CD4-positive, alpha-beta T cell (primary cell): Measurements from ENCODE around the gene HMCN2. TPM values are rescaled to one million over a fixed set of nuclear protein-coding genes. Genes with fewer than 3 reads are reported as not detected.

Experiments used
- ATAC-seq: fragments of 200-7000 bp; cut with Tn5 transposase; one replicate; pipeline ENCODE4 v1.10.0; 2022; ENCODE audit warnings: mild to moderate bottlenecking; ENCODE audit not compliant: poor library complexity
- CTCF ChIA-PET: fragments of 350-600 bp; sonication (Branson Sonifier 250); formaldehyde crosslinking; loops from one replicate; lab custom pipeline; 2021; ENCODE audit warnings: antibody characterized with exemption, inconsistent platforms; lab: Charles Lee
- POLR2A ChIA-PET: fragments of 350-600 bp; sonication (Branson Sonifier 250); formaldehyde crosslinking; loops from one replicate; lab custom pipeline; 2021; ENCODE audit warnings: antibody characterized with exemption, inconsistent platforms; lab: Charles Lee
- DNase-seq, 14 experiments: peaks; one replicate each; pipeline ENCODE4 v3.0.0-alpha.2; 2013 to 2020; ENCODE audit warnings: mixed read lengths in 2 of 14
- H3K27ac ChIP-seq, 2 donors: one replicate each; pipeline versions ENCODE4 v1.5.1 to v1.7.0; 2013; ENCODE audit warnings: low read length in 2 of 2, low read depth in 1 of 2, mild to moderate bottlenecking in 1 of 2
- H3K27me3 ChIP-seq, 2 experiments: 1 replicate in 1 of 2; 2 replicates in 1 of 2; pipeline versions ENCODE4 v1.6.1 to v1.7.0; 2013; ENCODE audit warnings: low read length in 2 of 2, control low read depth in 1 of 2, mild to moderate bottlenecking in 1 of 2, moderate library complexity in 1 of 2; ENCODE audit not compliant: insufficient read depth in 2 of 2, control insufficient read depth in 1 of 2
- H3K36me3 ChIP-seq: one replicate; pipeline ENCODE4 v1.6.1; 2013; ENCODE audit warnings: low read length, control low read depth; ENCODE audit not compliant: insufficient read depth
- H3K4me1 ChIP-seq: one replicate; pipeline ENCODE4 v1.6.1; 2013; ENCODE audit warnings: low read length, control low read depth; ENCODE audit not compliant: insufficient read depth
- H3K4me3 ChIP-seq: one replicate; pipeline ENCODE4 v1.5.1; 2013; ENCODE audit warnings: mild to moderate bottlenecking, low read length, moderate library complexity
- H3K9me3 ChIP-seq, 2 experiments: 1 replicate in 1 of 2; 2 replicates in 1 of 2; pipeline versions ENCODE4 v1.6.1 to v1.7.0; 2013; ENCODE audit warnings: low read length in 2 of 2, mild to moderate bottlenecking in 2 of 2, control low read depth in 1 of 2, moderate library complexity in 1 of 2; ENCODE audit not compliant: control insufficient read depth in 1 of 2, insufficient read depth in 1 of 2
- H3K27ac Mint-ChIP-seq: one replicate; pipeline ENCODE4 v1.8.0; 2020; ENCODE audit warnings: mixed read lengths
- H3K27me3 Mint-ChIP-seq: one replicate; pipeline ENCODE4 v1.8.0; 2021; ENCODE audit warnings: mixed read lengths
- H3K36me3 Mint-ChIP-seq: one replicate; pipeline ENCODE4 v1.8.0; 2021; ENCODE audit warnings: low read depth, mixed read lengths
- H3K4me1 Mint-ChIP-seq: one replicate; pipeline ENCODE4 v1.8.0; 2021; ENCODE audit warnings: low read depth, mixed read lengths
- H3K4me3 Mint-ChIP-seq: one replicate; pipeline ENCODE4 v1.8.0; 2020; ENCODE audit warnings: mild to moderate bottlenecking, mixed read lengths
- H3K9me3 Mint-ChIP-seq: one replicate; pipeline ENCODE4 v1.8.0; 2020; ENCODE audit warnings: mixed read lengths
- CTCF ChIP-seq: fragments of 200-600 bp; IDR thresholded peaks from one replicate; pipeline ENCODE4 v1.8.0; 2022; ENCODE audit warnings: antibody characterized with exemption, mild to moderate bottlenecking
- intact Hi-C, 2 experiments: fragments of 100-400 bp; cut with DNase I in 1 of 2; cut with micrococcal nuclease in 1 of 2; formaldehyde crosslinking; loops; one replicate each; pipeline versions ENCODE4 v1.15.1 to v1.9.0; 2023 to 2025; cut with DNase I, micrococcal nuclease
- total RNA-seq, 174 experiments: library from RNA in 2 of 174; stranded (reverse) in 2 of 174; gene quantifications; one replicate each; pipeline ENCODE4 v1.2.3 and lab custom pipeline; 2021 to 2026

Gene HMCN2
- total RNA-seq, 2 experiments from 2014 or later: not detected

DNA sequence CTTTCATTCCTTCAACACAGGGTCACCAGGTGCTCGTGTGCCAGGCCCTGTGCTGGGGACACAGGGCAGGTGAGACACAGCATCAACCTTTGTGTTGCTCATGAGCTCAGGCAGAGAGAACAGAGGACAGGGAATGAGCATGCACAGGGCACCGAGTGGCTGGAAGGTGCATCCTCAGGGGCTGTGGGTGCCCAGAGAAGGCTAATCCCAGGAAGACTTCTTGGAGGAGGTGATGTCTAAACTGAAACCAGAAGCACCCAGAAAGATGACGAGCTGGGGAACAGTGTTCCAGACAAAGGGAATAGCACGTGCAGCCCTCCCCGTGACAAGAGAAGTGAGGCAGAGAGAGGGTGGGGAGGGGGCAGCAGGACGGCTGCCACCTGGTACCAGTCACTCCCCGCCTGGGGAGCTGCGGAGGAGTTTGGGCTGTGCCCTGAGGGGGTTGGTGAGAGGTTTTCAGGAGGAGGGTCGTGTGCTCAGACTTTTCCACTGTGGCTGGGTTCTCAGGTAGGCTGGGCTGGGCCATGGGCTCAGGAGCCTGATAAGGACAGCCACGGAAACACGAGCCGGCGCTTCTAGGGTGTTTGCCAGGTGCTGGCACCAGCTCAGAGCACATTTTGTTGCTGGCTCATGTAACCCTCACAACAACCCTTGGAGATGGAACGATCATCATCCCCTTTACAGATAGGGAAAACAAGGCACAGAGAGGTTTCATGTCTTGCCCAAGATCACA is 46.0 kb downstream of the HMCN2 start:
- no peak overlapping the region for H3K4me3 Mint-ChIP-seq

DNA sequence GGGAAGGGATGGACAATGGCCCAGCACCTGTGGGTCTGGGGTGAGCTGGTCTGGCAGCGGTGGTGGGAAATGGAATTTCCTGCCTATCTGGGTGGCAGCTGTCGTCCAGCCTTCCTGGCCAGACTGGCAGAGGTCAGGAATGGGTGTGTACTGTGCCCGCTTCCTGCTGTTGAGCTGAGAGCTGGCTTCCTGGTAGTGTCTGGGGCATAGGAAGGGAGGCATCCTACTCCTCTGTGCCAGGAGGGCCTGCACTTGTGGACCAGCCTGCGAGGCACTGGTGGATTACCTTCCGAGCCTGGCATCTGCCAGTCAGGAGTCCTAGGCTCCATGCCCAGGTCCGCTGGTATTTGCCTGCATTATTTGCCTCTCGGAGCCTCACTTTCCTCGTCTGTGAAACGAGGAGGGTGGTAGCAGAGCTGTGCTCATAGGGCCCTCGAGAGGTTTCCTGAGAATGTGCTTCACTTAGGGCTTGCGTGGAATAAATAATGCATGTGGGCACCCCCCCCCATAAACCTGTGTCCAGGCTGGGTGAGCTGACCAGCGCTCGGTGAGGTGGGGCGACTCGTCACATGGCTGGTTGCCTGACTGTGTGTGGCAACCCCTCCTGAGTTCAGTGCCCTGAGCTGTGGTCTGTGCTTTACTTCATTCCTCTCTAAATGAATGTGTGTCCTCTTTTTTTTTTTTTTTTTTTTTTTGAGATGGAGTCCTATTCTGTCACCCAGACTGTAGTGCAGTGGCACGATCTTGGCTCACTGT is 47.7 kb downstream of the HMCN2 start:
- no peaks in the 10 kb centered on the region for H3K36me3 ChIP-seq
- Mint-ChIP-seq H3K4me1 (no peaks in the 10 kb centered on the region), H3K9me3 (no peaks in the 10 kb centered on the region), H3K4me3 (no peak overlapping the region), H3K27me3 (peaks cover 15% of the 10 kb centered on the region), H3K36me3 (no peaks in the 10 kb centered on the region), H3K27ac (no peak overlapping the region)
- no peaks in the 10 kb centered on the region for H3K4me1 ChIP-seq
- intact Hi-C loops: no loop called here
- H3K27ac ChIP-seq: no peak overlapping the region
- POLR2A ChIA-PET: no interaction called here
- TF ChIP-seq CTCF: no peak
- CTCF ChIA-PET: interaction anchor here (0.6 kb wide), 1 partner anchor 216 kb away, joined by 3 read pairs; no protein-coding TSS in a partner anchor
- no peak for ATAC-seq
- H3K27me3 ChIP-seq: peaks cover 0 to 6% of the 10 kb centered on the region in 2 experiments
- H3K4me3 ChIP-seq: no peak overlapping the region
- no peak for DNase-seq
- peaks cover 0 to 7% of the 10 kb centered on the region in 2 experiments for H3K9me3 ChIP-seq

More for the DNA sequence above, 46.0 kb downstream of the HMCN2 start:
- POLR2A ChIA-PET: interaction anchor here (0.6 kb wide), 1 partner anchor 1308 kb away, joined by 3 read pairs; no protein-coding TSS in a partner anchor
- Histone ChIP-seq H3K27ac (no peak overlapping the region), H3K36me3 (no peaks in the 10 kb centered on the region), H3K9me3 (peaks cover 0 to 13% of the 10 kb centered on the region in 2 experiments), H3K27me3 (peaks cover 0 to 3% of the 10 kb centered on the region in 2 experiments), H3K4me1 (no peaks in the 10 kb centered on the region), H3K4me3 (no peak overlapping the region)
- CTCF ChIA-PET: no interaction called here
- DNase-seq (no peak), ATAC-seq (no peak)
- no peak for TF ChIP-seq CTCF
- H3K36me3 Mint-ChIP-seq: no peaks in the 10 kb centered on the region
- H3K27ac Mint-ChIP-seq: no peak overlapping the region
- H3K4me1 Mint-ChIP-seq: no peaks in the 10 kb centered on the region
- no peaks in the 10 kb centered on the region for H3K9me3 Mint-ChIP-seq
- H3K27me3 Mint-ChIP-seq: peaks cover 4% of the 10 kb centered on the region
- intact Hi-C loops: no loop called here

GRCh38 chr9:130315446-130316226 is 50.1 kb downstream of the HMCN2 start:
- Histone ChIP-seq H3K27me3 (peaks cover 0 to 9% of the 10 kb centered on the region in 2 experiments), H3K4me1 (no peaks in the 10 kb centered on the region), H3K36me3 (no peaks in the 10 kb centered on the region), H3K4me3 (no peak overlapping the region), H3K27ac (no peak overlapping the region), H3K9me3 (no peaks in the 10 kb centered on the region)
- intact Hi-C loops: no loop called here
- Mint-ChIP-seq H3K36me3 (no peaks in the 10 kb centered on the region), H3K27ac (no peak overlapping the region), H3K4me1 (no peaks in the 10 kb centered on the region), H3K4me3 (no peak overlapping the region), H3K9me3 (no peaks in the 10 kb centered on the region), H3K27me3 (peaks cover 28% of the 10 kb centered on the region)
- POLR2A ChIA-PET: no interaction called here
- ATAC-seq: no peak
- TF ChIP-seq CTCF: no peak
- DNase-seq: no peak
- CTCF ChIA-PET: no interaction called here
